GM12801 (cell line): ENCODE data around the gene VSTM2A.

Experiments
- TF ChIP-seq, protein P1 (sequence below): IDR thresholded peaks from one replicate; pipeline ENCODE4 v1.5.1; 2011; ENCODE audit warnings: control low read depth; ENCODE audit not compliant: insufficient read length; ENCODE audit errors: extremely low read depth

The VSTM2A gene, protein sequence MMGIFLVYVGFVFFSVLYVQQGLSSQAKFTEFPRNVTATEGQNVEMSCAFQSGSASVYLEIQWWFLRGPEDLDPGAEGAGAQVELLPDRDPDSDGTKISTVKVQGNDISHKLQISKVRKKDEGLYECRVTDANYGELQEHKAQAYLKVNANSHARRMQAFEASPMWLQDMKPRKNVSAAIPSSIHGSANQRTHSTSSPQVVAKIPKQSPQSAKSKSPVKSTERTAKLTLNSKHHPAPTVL

DNA sequence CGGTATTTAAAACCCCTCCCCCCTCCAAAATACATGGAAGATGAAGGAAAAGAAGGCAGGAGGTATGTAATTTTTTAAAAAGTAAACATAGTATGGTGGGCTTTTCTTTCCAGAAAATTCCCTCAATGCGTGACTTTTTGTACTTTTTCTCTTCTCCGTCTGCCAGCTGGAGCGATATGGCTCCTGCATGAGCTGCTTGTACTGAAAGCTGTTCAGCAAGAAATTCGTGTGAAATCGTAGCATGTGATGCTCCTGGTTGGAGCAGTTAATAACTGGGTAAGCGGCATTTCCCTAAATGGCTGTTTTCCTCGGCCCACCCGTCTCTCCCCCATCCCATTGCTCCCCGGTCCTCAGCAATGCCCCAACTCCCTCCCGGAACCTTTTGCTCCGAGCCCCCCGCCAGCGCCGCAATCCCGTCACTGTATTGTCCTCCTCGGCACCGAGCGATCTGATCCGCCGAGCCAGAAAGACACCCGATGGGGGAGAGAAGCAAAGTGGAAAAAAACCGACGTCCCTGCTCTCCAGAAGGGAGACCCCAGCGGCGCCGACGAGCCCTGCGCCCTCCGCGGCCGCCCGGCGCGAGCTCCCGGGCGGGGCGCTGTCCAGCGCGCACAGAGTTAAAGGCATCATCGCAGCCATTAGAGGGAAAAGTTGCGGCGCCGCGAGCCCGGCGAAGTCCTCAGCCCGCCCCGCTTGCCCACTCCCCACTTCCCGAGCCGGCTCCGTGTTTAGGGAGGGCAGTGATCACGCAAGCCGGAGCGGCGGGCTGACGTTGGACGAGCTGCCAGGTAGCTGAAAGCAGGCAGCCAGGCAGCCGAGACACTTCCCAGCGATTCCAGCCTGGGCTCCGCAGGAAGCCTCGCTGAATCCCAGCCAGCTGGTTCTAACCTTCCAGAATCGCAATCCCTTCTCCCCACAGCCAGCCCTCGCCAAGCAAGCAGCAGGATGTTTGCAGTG lies at the start of gene VSTM2A:
Gene VSTM2A (plus strand): TSS at position 707 of the 957 bp plus-strand sequence. CDS start 356 bp downstream, outside the sequence.
- TF ChIP-seq, protein P1, sequence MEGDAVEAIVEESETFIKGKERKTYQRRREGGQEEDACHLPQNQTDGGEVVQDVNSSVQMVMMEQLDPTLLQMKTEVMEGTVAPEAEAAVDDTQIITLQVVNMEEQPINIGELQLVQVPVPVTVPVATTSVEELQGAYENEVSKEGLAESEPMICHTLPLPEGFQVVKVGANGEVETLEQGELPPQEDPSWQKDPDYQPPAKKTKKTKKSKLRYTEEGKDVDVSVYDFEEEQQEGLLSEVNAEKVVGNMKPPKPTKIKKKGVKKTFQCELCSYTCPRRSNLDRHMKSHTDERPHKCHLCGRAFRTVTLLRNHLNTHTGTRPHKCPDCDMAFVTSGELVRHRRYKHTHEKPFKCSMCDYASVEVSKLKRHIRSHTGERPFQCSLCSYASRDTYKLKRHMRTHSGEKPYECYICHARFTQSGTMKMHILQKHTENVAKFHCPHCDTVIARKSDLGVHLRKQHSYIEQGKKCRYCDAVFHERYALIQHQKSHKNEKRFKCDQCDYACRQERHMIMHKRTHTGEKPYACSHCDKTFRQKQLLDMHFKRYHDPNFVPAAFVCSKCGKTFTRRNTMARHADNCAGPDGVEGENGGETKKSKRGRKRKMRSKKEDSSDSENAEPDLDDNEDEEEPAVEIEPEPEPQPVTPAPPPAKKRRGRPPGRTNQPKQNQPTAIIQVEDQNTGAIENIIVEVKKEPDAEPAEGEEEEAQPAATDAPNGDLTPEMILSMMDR = no peak

DNA sequence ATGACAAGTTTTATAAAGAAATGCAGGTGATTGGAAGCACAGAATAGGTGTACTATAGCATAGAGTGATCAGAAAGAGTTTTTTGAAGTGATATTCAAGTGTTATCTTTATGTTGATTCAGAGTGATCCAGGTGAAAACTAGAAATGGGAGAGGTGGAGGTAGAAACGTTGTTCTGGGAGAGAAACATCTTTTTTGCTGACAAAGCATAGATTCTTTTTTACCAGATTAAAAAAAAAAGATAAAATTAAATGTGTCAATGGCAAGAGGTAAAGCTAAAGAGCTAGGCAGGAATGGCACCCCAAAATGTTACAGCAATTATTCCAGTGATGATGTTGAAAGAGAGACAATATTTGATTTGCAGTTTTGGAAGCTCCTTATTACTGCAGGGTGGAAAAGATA lies 12.6 kb upstream of the VSTM2A start:
- TF ChIP-seq, protein P1 = no peak

DNA sequence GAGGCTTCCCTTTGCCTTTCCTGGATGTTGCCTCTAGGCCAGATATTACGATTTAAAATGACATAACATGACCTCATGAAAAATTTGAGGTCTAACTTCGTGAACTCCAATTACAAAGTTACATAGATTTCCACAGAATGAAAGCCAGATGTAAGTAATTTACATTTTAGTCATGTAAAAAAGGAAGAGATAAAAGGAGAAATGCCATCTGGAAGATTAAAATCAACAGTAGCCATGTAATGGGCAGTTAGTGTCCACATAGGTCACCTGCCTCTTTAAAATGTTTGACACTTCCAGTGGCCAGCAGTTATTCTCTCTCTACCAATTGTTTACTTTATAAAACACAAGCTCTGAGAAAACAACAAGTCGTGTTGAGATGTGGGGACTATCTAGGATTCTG lies 4.1 kb upstream of the VSTM2A start:
- TF ChIP-seq, protein P1 = no peak

DNA sequence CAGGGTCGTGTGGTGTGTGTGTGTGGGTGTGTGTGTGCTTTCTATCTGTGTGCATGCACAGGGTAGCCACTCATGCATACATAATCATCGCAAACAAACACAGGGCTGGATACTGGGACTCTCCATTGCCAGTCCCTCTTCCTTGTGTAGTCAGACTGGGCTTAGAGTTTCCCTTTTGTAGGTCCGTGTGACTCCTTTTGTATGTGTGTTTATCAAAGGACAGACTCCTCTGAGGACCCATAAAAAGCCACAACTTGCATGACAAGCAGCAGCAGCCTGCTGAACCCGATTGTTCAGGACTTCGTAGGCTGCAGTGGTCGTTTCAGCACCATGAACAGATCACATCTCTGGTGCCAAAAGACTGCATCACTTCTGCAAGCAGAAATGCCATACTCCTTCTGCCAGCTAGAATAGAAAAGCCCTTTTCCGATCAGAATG lies 895 bp downstream of the VSTM2A start:
- TF ChIP-seq, protein P1 = no peak

DNA sequence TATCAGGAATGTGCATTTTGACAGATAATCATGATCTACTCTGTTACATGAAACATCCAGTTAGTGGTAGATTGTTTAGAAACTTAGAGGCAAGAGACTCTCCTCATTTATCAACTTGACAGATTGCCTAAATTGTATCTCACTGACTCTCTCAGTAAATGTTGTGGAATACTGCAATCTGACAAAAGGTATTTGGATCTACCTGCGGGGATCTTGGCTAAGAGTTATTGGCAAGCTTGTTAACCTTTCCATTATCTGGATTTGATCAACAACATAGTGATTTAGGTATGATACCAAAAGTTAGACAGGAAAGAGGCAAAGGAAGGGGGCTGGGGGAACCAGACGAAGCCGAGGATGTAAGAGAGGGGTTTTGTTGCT lies 2.0 kb downstream of the VSTM2A start:
- TF ChIP-seq, protein P1 = no peak

DNA sequence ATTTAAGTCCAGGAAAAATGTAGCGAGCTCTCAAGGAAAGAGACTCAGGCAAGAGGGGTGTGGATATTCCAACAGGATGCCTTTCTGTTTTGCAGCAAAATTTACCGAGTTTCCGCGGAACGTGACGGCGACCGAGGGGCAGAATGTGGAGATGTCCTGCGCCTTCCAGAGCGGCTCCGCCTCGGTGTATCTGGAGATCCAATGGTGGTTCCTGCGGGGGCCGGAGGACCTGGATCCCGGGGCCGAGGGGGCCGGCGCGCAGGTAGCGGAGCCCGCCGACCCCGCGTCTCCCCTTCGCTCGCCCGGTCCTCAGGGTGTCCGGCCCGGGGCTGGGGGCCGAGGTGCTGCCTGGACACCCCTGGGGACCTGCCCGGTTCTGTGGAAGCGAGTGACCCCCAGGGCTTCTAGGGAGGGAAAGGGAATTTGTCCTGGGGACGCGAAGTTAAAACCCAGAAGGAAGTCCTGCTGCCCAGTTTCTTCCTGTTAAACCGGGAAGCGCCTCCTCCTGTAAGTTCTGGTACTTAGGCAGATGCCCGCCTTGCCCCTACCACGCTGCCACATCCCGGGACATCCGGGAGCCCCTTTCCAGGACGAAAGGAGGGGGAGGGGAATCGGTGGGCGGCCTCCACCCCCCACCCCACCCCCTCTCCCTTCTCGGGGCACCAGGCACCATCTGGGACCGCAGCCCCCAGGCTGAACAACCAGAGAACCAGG lies 2.5 kb downstream of the VSTM2A start:
- TF ChIP-seq, protein P1 = no peak

DNA sequence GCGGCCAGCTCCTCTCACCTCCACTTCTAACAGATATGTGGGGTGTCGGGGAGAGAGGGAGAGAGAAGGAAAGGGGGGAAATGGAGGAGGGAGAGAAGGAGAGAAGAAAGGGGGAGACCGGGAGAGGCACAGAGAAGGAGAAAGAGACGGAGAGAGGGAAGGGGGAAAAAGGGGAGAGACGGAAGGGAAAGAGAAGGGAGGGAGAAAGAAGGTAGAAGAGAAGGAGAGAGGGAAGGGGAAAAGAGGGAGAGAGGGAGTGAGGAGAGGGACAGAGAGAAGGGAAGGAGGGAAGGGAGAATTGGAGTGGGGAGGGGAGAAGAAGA lies 3.0 kb downstream of the VSTM2A start:
- TF ChIP-seq, protein P1 = no peak
